T47D (cell line): ENCODE measurements around the gene HIBADH.
A peak's percentile ranks its signal among the peaks of the same experiment; 100 is the strongest.
"Not testable (repeated sequence)": the region's sequence is repeated elsewhere in the genome, so short reads cannot be mapped to it uniquely, and the experiment has no call there.

Experiments
- DNase-seq, 2 experiments: peaks; one replicate each; pipeline versions ENCODE4 v3.0.0 to v3.0.0-alpha.2; 2011 to 2012; ENCODE audit warnings: low read depth in 1 of 2, low spot score in 1 of 2
- JUND ChIP-seq: IDR thresholded peaks from 2 replicates; pipeline ENCODE4 v1.6.1; 2012; ENCODE audit warnings: low read depth
- in situ Hi-C: cut with HindIII; loops from 2 replicates; pipeline ENCODE4 v1.10.0; 2016; ENCODE audit warnings: low sequenced_read_pairs, low pct_unique_long_range_greater_than_20kb

HIBADH gene

DNA sequence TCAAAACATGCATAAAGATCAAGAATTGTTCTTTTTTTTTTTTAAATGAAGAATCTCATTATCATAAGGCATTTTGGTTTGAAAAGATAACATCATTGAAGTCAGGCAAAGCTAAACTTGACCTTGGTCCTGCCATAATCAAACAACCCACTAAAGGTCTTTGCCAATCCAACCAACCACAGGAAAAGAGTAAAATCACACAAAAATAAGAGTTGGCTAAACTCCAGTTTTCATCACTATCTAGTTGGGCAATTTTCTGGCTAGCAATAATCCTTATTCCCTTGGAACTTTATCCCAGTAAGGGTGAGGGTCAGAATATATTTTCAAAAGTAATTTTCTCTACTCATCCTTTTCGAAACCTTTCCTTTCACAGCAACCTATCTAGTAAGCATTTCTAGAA is 62.4 kb downstream of the HIBADH start:
- no peak for DNase-seq
- in situ Hi-C loops = no loop called here
- no peak for TF ChIP-seq JUND

DNA sequence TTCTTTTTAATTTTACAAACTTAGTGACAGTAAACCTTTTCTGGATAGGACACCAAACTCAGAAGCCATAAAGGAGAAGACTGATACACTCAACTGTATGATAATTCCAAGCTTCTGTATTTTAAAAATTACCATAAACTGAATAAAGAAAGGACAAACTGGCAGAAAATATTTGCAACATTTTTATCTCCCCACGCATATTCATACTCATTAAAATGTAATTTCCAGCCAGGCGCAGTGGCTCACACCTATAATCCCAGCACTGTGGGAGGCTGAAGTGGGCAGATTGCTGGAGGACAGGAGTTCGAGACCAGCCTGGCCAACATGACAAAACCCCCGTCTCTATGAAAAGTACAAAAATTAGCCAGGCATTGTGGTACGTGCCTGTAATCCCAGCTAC is 67.7 kb downstream of the HIBADH start:
- no peak for TF ChIP-seq JUND
- in situ Hi-C loops = no loop called here
- no peak for DNase-seq

DNA sequence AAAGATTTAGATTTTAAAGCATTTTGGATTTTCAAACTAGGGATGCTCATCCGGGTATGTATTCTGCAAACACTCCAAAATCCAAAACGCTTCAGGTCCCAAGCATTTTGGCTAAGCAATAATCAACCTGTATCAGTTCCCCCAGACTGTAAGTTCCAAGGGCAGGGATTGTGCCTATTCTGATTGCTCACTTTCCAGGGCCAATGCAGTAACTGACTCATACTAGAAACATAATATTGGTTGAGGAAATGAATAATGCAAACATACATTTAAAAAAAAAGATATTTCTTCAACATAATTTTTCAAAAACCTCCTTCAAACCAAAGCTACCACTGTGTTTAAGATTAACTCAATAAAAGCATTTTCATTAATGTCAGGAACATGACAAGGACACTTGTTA is 69.5 kb downstream of the HIBADH start:
- in situ Hi-C loops = no loop called here
- no peak for TF ChIP-seq JUND
- DNase-seq = no peak

DNA sequence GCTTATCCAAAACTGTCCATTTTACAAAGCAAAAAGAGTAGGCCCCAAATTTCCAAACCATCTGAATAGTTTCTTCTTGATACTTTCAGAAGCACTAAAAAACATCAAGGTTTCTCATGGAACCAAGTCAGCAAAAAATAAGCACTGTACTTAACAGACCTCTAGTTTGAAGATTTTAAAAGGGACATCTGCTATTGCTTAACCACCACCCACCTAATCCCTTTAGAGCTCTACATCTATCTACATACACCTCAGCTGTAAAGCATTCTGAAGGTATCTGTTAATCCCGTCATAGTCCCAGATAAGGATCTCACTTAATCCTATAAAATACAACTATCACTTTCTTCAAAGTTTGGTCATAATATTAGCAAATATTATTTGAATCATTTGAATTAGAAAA is 72.3 kb downstream of the HIBADH start:
- TF ChIP-seq JUND = no peak
- no peak for DNase-seq
- in situ Hi-C loops = no loop called here

- in situ Hi-C loops = no loop called here
- no peak for TF ChIP-seq JUND
- no peak for DNase-seq
These were observed 75.3 kb downstream of the HIBADH start for GRCh38 chr7:27587429-27587828.

DNA sequence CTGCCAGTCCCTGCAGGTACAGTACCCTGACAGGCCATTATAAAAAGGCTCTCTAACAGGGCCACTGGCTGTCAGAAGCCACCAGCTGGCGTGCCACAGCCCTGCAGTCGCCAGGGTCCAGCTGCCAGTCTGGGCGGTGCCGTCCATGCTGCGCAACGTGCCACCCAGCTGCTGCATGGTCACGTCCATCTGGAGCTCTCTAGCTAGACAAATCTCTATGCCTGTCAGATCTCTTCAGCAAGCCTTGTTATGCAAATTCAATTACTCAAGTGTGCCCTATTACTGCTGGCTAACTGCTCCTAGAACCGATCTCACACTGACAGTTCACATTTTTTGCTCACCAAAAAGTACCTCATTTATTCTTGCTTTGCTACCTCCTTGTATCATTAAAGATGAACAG is 75.9 kb downstream of the HIBADH start:
- no peak for DNase-seq
- in situ Hi-C loops = no loop called here
- no peak for TF ChIP-seq JUND

- TF ChIP-seq JUND = no peak
- in situ Hi-C loops = no loop called here
- DNase-seq = no peak
These were observed 76.8 kb downstream of the HIBADH start for GRCh38 chr7:27585781-27586447.

DNA sequence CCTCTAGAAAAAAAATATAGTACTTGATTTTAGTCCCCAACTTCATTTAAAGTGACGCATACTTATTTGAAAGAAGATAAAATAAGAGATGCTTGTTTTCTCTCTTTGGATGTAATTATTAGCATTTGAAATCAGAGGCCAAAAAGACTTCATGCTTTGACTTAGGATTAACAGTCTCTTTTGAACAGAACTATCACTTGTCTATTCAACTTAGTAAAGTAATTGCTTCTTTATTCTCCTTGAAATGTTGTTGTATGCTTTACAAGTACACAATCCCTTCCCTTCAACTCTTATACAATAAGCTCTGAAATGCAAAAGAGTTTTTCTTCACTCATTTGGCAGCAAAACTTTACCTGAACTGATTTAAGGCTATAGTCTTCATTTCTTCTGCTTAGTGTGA is 80.8 kb downstream of the HIBADH start:
- DNase-seq = no peak
- in situ Hi-C loops = no loop called here
- TF ChIP-seq JUND = no peak

GRCh38 chr7:27581119-27581518 is 81.6 kb downstream of the HIBADH start:
- no peak for TF ChIP-seq JUND
- in situ Hi-C loops = no loop called here
- no peak for DNase-seq

- no peak for TF ChIP-seq JUND
- no peak for DNase-seq
- in situ Hi-C loops = no loop called here
These were observed 83.1 kb downstream of the HIBADH start for GRCh38 chr7:27579565-27579964.

DNA sequence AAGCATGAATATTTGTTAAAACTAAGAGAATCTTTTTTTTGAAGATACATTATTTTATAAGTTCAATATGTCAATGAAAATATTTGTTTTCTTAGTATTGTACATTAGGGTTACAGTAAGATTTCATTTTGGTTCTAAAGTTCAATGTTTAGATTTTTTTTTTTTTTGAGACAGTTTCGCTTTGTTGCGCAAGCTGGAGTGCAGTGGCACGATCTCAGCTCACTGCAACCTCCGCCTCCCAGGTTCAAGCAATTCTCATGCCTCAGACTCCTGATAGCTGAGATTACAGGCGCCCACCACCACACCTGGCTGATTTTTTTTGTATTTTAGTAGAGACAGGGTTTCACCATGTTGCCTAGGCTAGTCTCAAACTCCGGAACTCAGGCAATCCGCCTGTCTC is 84.5 kb downstream of the HIBADH start:
- DNase-seq, in situ Hi-C loops: not testable (repeated sequence)

DNA sequence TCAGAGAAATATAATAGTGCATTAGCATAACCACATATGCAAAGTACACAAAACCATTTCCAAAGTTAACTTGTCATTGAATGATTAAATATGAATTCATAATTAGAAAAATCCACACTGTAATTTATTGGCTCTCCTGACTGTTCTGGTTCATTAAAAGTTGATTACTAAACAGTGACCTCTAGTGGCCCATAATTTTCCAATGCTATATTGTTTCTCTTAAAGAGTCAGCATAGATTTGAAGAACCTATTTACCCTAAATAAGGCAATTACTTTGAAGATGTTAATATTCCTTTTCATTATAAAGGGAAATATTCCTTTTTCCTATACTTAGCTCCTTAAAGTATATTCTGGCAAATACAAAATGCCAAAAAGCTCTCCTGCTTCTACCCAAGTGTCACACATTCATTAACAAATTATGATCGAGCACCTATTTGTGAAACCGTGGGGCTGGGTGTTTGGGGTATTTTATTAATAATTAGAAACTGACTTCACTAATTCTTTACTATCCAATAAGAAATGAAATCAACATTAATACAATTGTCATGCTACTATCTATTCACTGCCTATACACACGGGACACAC is 86.2 kb downstream of the HIBADH start:
- in situ Hi-C loops = no loop called here
- no peak for TF ChIP-seq JUND

DNA sequence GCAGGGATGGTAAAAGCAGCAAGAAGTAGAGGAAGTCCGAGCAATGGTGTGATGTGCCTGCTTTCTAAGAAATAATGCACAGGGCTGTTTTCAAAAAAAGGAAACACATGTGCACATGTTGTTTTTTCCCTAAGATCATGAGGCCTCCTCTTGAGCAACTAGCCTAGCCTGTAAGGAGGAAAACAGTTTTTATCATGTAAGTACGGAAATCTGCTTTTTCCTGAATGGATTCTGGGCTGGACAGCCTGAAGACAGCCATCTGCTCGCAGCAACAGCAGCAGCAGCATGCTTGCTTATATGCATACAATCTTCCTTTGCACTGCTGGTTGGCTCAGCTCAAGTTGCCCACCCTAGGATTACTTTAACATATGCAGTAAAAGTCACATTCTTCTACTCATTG is 87.1 kb downstream of the HIBADH start:
- no peak for TF ChIP-seq JUND
- DNase-seq = no peak
- in situ Hi-C loops = no loop called here

More for the DNA sequence above, 86.2 kb downstream of the HIBADH start:
- peak; percentile 42 to 68 for DNase-seq

DNA sequence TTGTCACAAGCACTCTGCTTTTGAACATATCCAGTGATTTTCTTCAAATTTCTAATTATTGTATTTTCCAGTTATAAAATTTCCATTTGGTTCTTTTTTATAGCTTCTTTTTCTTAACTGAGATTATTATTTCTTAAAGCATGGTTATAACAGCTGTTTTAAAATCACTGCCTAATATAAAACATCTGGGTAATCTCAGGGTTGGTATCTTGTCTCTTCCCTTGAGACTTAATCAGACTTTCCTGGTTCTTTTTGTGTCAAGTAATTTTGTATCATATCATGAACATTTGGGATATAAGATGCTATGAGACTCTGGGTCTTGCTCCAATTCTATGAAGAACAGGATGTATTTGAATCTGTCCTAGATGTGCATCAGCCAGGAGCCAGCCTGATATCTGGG is 93.6 kb downstream of the HIBADH start:
- DNase-seq = no peak
- in situ Hi-C loops = no loop called here
- TF ChIP-seq JUND = no peak
